Upper lobe of right lung (tissue), 1 donor: ENCODE measurements around the gene OTUB2. TPM values are rescaled to one million over a fixed set of nuclear protein-coding genes. Genes with fewer than 3 reads are reported as not detected.
A peak's percentile ranks its signal among the peaks of the same experiment; 100 is the strongest.

Experiments used
- ATAC-seq: fragments of 200-7000 bp; cut with Tn5 transposase; one replicate; pipeline ENCODE4 v1.9.1; 2020; ENCODE audit warnings: mild to moderate bottlenecking, moderate library complexity
- DNase-seq: peaks from one replicate; pipeline ENCODE4 v3.0.0-alpha.2; 2020
- H3K27ac ChIP-seq: fragments of 200-600 bp; one replicate; pipeline ENCODE4 v1.8.0; 2022
- H3K27me3 ChIP-seq: fragments of 200-600 bp; one replicate; pipeline ENCODE4 v1.8.0; 2022; ENCODE audit warnings: mild to moderate bottlenecking
- H3K36me3 ChIP-seq: fragments of 200-600 bp; one replicate; pipeline ENCODE4 v1.8.0; 2022
- H3K4me1 ChIP-seq: fragments of 200-600 bp; one replicate; pipeline ENCODE4 v1.8.0; 2022
- H3K4me3 ChIP-seq: fragments of 200-600 bp; one replicate; pipeline ENCODE4 v1.8.0; 2022; ENCODE audit warnings: mild to moderate bottlenecking
- H3K9me3 ChIP-seq: fragments of 200-600 bp; one replicate; pipeline ENCODE4 v1.8.0; 2022
- intact Hi-C: fragments of 100-400 bp; cut with DNase I; formaldehyde crosslinking; loops from one replicate; pipeline ENCODE4 v1.11.0; 2022
- total RNA-seq: library from RNA; stranded (reverse); fragmentation: NEBNext Ultra II Directional; extraction: Animal tissue kit (Norgen Biotek cat#: 25700); gene quantifications from one replicate; pipeline ENCODE4 v1.2.1, GENCODE V29; 2021
- TF ChIP-seq, protein P1 (sequence below): fragments of 200-600 bp; IDR thresholded peaks from one replicate; pipeline ENCODE4 v1.8.0; 2022; ENCODE audit warnings: antibody characterized with exemption
- donor health status: DM: no; HTN: yes; CAD: no; lungs with severe emphysema.

OTUB2 gene
- total RNA-seq, 1 donor from 2014 or later: 1.0 TPM

DNA sequence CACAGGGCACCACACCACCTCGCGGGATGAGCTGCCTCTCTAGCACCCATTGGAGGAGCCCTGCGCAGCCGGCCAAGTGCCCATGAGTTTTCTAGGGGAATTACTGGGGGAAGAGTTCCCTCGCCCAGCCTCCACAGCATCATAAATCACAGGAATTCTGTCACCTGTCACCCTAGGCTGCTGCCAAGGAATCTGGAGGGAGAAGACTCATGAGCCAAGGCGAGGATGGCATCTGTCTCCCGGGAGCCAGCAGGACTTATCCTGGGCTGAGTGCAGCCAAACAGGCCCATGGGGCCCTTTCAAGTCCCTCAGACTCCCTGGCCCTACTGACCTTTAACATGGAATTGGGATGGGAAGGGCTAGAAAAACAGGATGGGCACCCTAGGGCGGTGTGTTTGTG lies 7.8 kb upstream of the OTUB2 start:
- no peak for ATAC-seq
- intact Hi-C loops: no loop called here
- TF ChIP-seq, protein P1, sequence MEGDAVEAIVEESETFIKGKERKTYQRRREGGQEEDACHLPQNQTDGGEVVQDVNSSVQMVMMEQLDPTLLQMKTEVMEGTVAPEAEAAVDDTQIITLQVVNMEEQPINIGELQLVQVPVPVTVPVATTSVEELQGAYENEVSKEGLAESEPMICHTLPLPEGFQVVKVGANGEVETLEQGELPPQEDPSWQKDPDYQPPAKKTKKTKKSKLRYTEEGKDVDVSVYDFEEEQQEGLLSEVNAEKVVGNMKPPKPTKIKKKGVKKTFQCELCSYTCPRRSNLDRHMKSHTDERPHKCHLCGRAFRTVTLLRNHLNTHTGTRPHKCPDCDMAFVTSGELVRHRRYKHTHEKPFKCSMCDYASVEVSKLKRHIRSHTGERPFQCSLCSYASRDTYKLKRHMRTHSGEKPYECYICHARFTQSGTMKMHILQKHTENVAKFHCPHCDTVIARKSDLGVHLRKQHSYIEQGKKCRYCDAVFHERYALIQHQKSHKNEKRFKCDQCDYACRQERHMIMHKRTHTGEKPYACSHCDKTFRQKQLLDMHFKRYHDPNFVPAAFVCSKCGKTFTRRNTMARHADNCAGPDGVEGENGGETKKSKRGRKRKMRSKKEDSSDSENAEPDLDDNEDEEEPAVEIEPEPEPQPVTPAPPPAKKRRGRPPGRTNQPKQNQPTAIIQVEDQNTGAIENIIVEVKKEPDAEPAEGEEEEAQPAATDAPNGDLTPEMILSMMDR: no peak

GRCh38 chr14:94019329-94019728 lies 6.8 kb upstream of the OTUB2 start:
- TF ChIP-seq, protein P1: no peak
- H3K9me3 ChIP-seq: no peaks in the 10 kb centered on the region
- no peak overlapping the region for H3K4me3 ChIP-seq
- intact Hi-C loops: no loop called here
- H3K27me3 ChIP-seq: no peaks in the 10 kb centered on the region
- ATAC-seq (no peak), DNase-seq (no peak)
- no peaks in the 10 kb centered on the region for H3K4me1 ChIP-seq
- no peaks in the 10 kb centered on the region for H3K36me3 ChIP-seq
- no peak overlapping the region for H3K27ac ChIP-seq

More for the DNA sequence above, 7.8 kb upstream of the OTUB2 start:
- Histone ChIP-seq H3K27me3 (no peaks in the 10 kb centered on the region), H3K4me3 (no peak overlapping the region), H3K36me3 (no peaks in the 10 kb centered on the region), H3K27ac (no peak overlapping the region), H3K9me3 (no peaks in the 10 kb centered on the region), H3K4me1 (no peaks in the 10 kb centered on the region)
- no peak for DNase-seq

DNA sequence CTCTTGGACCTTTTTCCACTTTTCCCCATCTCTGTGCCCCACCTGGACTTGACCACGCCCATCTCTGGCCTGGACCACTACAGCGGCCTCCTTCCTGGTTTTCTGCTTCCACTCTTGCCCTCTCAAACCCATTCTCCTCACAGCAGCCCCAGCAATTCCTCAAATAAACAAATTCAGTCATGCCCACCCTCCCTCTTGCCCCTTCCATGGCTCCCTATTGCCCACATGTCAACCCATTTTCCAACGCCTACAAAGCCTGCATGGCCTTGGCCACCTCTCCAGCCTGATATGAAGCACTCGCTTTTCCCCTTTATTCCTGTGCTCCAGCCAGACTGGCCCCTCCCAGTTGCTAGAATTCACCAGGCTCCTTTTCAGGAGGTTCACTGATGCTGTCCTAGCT lies 5.9 kb upstream of the OTUB2 start:
- intact Hi-C loops: no loop called here
- DNase-seq (no peak), ATAC-seq (no peak)
- H3K4me3 ChIP-seq: no peak overlapping the region
- H3K27me3 ChIP-seq: no peaks in the 10 kb centered on the region
- no peaks in the 10 kb centered on the region for H3K4me1 ChIP-seq
- TF ChIP-seq, protein P1: no peak
- no peaks in the 10 kb centered on the region for H3K36me3 ChIP-seq
- H3K9me3 ChIP-seq: no peaks in the 10 kb centered on the region
- H3K27ac ChIP-seq: no peak overlapping the region

- peaks cover 4% of the 10 kb centered on the region for H3K4me1 ChIP-seq
- intact Hi-C loops: no loop called here
- H3K9me3 ChIP-seq: no peaks in the 10 kb centered on the region
- no peak overlapping the region for H3K27ac ChIP-seq
- no peak overlapping the region for H3K4me3 ChIP-seq
- peak; percentile 36 for ATAC-seq
- TF ChIP-seq, protein P1: no peak
- no peaks in the 10 kb centered on the region for H3K36me3 ChIP-seq
- no peak for DNase-seq
- no peaks in the 10 kb centered on the region for H3K27me3 ChIP-seq
Observed at GRCh38 chr14:94021001-94021400, 5.1 kb upstream of the OTUB2 start.

DNA sequence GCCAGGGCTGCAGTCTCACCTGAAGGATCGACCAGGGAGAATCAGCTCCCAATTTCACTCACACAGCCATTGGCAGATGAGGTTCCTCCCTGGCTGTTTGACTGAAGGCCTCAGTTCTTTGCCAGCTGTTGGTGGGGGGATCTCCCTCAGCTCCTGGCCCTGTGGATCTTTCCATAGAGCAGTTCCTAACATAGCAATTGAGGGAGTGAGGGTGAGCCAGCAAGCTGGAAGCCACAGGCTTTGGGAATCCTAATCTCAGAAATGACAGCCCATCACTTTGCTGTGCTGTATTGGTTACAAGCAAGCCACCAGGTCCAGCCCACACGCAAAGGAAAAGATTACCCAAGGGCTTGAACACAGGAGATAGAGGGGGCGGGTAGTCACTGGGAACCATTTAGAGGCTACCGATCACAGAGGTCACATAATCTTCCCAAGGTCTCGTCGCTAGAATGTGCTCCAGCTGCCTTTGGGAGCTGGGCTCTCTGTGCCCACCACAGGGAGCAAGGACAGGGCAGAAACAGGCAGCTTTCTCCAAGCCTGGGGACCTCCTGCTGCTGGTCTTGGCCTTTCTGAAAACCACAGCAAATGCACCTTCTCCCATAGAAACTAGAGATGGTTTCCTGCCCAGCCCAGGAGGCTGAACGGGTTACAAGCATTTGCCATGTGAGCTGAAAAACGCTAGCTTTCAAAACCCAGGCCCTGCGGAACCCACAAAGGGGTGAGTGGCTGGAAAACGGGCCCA lies 4.6 kb upstream of the OTUB2 start:
- Histone ChIP-seq H3K4me3 (no peak overlapping the region), H3K36me3 (no peaks in the 10 kb centered on the region), H3K27me3 (no peaks in the 10 kb centered on the region), H3K27ac (no peak overlapping the region), H3K9me3 (no peaks in the 10 kb centered on the region), H3K4me1 (peaks cover 4% of the 10 kb centered on the region)
- DNase-seq (no peak), ATAC-seq (no peak)
- TF ChIP-seq, protein P1: no peak
- intact Hi-C loops: no loop called here
